Stimulated activated CD4-positive, alpha-beta T cell treated with anti-CD3 and anti-CD28 coated beads, Interleukin-4, amount 100 ng/mL, for 24 hours (primary cell): ENCODE results near the gene TFE3.

ENCODE experiments used
- DNase-seq: peaks from one replicate; pipeline ENCODE4 v3.0.0-alpha.2; 2020

The TFE3 gene, protein sequence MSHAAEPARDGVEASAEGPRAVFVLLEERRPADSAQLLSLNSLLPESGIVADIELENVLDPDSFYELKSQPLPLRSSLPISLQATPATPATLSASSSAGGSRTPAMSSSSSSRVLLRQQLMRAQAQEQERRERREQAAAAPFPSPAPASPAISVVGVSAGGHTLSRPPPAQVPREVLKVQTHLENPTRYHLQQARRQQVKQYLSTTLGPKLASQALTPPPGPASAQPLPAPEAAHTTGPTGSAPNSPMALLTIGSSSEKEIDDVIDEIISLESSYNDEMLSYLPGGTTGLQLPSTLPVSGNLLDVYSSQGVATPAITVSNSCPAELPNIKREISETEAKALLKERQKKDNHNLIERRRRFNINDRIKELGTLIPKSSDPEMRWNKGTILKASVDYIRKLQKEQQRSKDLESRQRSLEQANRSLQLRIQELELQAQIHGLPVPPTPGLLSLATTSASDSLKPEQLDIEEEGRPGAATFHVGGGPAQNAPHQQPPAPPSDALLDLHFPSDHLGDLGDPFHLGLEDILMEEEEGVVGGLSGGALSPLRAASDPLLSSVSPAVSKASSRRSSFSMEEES

DNA sequence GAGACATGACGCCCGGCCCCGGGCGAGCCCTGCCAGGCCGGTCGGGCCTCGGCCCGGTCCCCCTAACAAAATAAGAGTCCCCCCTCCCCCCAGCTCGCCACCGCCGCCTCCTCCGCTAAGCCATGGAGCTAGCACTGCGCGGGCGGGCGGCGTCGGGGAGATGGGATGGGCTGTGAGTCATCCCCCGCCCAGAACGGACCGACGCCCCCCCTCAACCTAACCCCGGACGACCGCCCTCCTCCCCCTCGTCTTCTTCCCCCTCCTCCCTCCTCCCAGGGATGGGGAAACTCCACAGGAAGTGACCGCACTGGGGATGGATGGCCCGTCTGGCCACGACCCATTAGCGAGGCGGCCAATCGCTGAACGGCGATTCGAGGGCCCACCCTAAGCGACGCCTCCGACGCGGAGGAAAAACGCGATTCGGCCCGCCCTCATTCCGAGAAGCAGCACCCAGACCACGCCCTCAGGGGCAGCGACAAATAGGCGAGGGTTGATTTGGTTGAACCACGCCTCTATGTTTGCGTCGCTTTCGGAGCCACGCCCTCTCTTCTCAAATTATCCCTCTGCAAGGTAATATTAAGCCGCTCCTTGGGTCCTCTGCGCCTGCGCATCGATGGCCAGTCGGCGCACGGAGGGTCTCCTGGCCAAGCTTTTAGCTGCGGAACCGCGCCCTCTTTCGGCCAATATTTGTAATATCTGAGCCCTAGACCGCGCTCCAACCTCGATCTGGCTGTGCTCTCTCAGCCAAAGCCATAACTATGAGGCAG is at the start of gene TFE3:
Gene TFE3, minus strand, starts transcription at position 138 of the 767 bp plus-strand sequence. Its CDS starts 131 bp downstream, at position 7.
- DNase-seq = peak; percentile 96

DNA sequence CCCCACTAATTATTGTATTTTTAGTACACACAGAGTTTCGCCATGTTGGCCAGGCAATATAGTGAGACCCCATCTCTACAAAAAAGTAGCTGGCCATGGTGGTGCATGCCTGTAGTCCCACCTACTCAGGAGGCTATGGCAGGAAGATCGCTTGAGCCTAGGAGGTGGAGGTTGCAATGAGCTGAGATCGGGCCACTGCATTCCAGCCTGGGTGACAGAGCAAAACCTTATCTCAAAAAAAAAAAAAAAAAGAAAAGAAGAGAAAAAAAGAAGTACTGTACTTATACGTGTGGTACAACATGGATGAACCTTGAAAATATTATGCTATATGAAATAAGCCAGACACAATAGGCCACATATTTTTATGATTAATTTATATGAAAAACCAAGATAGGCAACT is 46.4 kb upstream of the TFE3 start:
- DNase-seq = no peak

DNA sequence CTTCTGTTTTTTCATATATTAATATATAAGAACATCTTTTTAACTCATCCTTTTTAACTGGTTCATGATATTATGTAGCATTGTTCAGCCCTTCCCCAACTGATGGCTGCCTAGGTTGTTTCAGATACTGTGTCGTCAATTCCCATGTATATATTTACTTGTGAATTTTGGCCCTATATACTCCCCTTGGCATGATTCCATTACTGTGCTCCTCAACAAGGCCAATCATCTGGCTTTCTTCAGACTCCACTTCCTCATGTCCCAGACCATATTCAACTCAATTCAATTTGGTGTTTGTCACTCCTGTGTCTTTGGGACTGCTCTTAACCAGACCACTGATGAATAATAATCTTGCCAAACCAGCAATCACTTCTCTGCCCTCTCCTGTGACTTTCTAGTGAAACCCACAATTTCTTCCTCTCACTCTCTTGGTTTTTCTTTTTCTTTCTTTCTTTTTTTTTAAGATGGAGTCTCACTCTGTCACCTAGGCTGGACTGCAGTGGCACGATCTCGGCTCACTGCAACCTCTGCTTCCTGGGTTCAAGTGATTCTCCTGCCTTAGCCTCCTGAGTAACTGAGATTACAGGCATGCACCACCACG is 39.2 kb upstream of the TFE3 start:
- DNase-seq = no peak

DNA sequence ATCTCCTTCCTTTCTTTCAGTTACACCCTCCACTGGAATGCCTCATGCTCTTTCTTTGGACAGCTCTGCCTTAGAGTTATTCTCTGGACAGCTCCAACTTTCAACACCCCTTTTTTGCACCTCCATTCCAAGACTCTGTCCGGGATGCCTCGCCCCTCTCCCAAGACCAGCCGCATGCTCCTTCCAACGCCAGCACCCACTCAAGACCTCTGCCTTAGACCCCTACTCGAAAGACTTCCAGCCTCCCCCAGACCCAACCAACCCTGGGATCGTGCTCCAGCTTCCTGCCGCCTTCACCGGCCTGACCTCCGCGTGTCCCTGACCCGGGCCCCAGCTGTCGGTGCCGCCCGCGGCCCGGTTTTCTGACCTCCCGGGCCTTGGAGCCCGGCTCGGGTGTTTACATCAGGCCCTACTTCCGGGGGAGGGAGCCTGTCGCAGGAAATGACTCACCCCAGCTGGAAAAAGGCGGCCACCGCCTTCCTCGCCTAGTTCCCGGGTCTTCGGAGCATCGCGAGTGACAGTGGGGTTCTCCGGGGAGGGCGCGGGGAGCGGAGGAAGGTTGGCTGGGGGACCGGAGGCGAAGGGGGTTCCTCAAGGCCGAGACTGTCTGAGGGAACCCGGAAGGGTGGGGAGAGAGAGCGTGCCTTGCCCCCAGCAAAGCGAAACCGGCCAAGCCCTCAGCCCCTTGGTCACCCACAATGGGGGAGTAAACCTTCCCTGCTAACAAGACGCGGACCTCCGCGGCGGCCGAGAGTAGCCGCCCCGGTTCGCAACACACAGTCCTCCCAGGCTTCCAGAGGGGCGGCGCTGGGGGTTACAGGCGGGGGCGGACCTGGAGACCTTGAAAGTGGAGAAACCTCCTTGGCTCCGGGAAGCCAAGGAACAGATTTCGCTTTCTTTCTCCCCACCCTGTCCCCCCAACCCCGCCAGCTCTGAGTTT is 36.6 kb upstream of the TFE3 start, which contains the start of gene WDR45:
Gene WDR45, minus strand, starts transcription at position 399 of the 940 bp plus-strand sequence. CDS start 1,792 bp downstream, outside the sequence.
- peak; percentile 70 for DNase-seq

DNA sequence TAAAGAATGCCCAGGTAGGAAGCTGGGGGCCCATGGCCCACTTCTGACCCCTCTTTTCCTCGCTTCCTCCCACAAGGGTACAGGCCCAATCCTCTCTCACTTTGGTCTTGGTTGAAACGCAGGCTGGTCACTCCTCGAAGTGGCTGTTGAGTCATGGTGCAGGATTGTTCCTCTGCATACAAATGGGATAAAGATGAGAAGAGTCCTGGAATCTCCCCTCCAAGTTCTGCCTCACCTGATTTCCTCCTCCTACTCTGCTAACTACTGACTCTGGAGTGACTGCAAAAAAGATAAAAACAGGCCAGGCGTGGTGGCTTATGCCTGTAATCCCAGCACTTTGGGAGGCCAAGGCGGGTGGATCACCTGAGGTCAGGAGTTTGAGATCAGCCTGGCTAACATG is 34.8 kb upstream of the TFE3 start:
- no peak for DNase-seq

DNA sequence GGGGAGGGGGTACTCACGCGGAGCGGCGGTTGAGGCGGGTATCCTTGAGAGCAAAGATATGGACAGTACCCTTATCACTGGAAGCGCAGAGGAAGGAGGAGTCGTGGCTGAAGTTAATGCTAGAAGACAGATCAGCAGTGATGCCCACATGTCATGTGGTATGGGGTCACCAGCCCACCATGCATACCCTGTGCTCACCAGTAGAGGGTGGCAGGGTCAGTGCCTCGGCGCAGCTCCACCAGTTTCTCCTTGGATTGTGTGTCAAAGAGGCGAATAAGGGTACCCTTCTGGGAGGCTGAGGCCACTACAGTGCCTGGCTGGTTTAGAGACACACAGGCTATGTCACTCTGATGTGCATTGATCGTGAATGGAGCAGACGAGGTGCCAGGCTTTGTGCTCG is 32.2 kb upstream of the TFE3 start:
- DNase-seq = no peak

DNA sequence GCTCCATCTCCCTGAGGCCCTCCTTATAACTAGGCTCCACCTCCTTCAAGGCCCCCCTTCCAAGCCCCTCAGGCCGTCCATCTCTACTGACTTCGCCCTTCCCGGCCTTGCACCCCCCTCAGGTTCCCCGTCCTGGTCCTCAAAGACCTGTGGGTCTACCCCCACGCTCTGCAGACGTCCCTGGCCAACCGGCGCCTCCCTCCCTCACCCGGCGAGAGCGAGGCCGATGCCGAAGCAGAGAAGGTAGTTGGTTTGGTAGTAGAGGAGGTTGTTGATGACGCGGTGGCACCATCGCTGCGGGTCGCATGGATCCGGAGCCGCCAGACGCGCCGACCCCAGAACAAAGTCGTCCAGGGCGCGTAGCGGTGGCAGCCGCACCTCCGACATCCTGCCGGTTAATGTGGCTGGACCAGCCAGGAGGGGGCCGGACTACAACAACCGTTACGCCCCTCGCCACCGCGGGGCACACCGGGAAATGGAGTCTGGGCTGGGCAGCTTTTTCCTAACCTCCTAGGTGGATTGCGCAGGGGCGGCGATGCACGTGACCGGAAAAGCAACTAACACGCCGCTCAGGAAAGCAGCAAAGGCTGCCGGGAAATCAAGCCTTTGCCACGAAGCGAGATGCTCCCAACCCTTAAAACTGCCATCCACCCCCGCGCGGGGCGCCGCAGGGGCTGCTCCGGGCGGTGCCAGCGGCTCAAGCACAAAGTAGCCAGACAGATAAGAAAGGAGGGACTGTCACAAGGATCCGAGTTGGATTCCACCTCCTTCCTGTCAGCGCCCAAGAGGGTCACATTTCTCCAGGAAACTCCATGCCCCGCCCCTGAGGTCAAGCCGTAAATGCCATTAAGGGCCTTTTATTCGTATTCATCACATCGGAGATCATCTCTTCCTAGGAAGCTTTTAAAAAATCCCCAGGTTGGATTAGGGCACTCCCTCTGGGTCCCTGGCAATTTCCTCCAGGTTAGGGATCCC is 30.7 kb upstream of the TFE3 start, which contains the start of gene PRAF2:
Gene PRAF2, minus strand, starts transcription at position 402 of the 975 bp plus-strand sequence. Its CDS starts 15 bp downstream, at position 387.
- peak; percentile 91 for DNase-seq

DNA sequence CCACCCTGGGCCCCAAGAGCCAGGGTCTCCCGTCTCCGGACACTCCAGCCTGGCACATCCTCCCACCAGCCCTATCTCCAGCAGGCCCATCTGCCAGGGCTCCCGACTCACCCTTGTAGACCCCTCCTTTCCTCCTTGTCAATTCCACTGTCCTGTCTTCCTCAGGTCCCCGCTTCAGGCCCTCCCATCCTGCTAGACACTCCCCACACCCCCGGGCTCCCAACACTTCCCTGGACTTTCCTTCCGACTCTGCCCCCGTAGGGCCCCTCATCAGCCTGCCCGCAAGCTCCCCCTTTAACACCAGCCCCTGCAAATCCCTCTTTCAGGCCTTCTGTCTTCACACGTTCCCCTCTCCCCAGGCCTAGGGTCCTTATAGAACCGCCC is 29.5 kb upstream of the TFE3 start:
- DNase-seq = no peak

DNA sequence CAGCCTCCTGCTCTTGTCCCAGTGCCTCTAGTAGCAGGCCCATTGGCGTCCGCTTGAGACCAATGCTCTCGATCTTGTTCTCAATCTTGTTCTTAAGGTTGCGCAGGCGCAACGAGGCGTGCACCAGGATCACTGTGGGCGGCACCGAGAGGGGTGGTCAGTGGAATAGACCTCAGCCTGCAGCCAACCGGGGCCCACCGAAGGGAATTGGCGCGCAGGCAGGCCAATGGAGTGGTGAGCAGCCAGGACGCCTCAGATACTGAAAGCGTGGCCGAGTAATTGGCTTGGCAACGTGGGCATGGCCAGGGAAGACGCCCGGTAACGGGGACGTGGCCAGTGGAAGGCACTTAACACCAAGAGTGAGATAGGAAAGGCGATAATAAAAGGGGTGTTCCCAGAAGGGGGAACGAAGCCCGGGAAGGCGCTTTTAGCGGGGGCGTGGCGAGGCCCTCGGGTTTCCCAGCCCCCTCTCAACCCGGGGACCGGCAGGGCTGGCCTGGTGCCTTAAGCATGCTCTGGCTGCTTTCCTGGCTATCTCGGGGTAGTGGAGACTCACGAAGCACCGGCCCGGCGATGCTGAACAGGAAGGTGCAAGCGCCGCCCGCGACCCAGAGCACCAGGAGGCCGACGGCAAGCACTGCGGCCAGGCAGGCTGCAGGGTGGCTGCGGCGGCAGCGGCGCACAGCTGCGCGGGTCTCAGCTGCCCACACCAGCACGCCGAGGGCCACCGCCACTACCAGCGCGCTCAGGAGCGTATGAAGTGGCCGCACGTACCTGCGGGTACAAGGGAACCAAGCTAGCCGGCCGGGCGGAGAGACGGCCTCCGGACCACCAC is 28.9 kb upstream of the TFE3 start:
- no peak for DNase-seq

DNA sequence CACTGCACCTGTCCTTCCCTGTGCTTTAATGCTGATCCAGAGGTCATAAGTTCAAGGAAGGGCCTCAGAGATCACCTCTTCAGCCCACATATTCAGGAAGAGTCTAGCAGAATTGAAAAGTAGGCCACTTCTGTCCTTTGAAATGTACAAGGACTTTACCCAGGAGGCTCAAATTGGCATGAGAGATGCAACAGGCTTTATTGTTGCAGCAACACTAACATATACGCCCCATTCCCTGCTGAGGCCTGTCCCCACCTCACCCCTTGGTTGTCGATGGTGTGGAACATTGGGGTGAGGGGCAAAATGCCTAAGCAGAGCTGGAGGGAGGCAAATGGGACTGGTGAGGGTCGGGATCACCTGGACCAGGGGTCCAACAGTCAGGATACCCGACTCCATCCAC is 27.8 kb upstream of the TFE3 start:
- no peak for DNase-seq

DNA sequence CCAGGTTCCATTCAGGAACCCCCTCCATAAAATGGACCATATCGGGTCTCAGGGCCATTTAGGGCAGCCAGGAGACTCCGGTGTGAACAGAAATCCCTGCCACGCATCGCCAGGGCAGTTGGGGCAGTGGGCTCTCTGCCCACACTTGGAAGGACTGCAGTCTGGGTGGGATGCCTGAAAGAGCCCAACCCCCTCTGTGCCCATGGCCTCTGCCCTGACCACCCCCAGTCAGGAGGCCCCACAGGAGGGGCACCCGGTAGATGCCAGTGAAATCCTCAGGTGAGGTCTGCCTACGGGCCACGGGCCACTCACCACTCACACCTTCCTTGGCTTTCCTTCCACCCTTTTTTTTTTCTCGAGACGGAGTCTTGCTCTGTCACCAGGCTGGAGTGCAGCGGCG is 25.9 kb upstream of the TFE3 start:
- DNase-seq = no peak

DNA sequence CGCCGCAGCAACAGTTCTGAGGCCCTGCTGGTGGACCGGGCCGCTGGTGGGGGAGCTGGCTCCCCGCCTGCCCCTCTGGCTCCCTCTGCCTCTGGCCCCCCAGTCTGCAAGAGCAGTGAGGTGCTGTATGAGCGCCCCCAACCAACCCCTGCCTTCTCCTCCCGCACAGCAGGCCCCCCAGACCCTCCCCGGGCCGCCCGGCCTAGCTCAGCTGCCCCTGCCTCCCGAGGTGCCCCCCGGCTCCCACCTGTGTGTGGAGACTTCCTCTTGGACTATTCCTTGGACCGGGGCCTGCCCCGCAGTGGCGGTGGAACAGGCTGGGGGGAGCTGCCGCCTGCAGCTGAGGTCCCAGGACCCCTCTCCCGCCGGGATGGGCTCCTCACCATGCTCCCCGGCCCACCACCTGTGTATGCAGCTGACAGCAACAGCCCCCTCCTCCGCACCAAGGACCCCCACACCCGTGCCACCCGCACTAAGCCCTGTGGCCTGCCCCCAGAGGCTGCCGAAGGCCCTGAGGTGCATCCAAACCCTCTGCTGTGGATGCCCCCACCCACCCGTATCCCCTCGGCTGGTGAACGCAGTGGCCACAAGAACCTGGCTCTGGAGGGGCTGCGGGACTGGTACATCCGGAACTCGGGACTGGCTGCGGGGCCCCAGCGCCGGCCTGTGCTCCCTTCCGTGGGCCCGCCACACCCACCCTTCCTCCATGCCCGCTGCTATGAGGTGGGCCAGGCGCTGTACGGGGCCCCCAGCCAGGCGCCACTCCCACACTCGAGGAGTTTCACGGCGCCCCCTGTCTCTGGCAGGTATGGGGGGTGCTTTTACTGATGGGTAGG is 24.3 kb upstream of the TFE3 start:
- no peak for DNase-seq

DNA sequence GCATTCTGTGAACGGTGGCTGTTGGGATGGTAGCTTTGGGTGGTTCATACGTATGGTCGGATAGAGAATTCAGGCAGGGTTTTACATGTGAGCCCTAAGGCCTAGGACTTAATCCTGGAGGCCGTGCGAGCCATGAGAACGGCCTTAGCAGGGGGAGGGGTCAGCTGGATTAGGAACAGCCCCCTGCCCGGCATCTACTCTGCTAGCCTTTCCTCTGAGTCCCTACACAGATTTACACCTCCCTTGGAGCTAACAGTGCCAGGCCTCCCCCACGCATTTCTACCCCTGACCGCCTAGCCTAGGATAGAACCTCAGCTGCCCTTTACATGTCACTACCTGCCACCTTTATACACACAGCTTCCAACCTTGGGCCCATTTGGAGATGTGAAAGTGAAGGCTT is 23.5 kb upstream of the TFE3 start:
- DNase-seq = no peak

DNA sequence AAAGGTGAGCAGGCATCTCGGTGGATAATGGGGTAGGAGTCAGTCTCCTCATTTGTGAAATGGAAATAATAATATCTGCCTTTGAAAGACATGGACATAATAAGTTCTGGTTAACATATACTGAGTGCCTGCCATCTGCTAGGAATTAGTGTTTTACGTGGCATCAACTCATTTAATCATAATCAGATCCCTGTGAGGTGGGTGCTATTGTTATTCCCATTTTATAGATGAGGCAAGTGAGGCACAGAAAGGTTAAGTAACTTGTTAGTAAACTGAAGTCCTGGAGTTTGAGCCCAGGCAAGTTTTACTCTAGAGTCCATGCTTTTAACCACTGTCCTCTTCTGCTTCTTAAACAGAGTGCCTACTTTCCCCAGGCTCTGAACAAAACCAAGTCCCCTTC is 23.1 kb upstream of the TFE3 start:
- DNase-seq = no peak

DNA sequence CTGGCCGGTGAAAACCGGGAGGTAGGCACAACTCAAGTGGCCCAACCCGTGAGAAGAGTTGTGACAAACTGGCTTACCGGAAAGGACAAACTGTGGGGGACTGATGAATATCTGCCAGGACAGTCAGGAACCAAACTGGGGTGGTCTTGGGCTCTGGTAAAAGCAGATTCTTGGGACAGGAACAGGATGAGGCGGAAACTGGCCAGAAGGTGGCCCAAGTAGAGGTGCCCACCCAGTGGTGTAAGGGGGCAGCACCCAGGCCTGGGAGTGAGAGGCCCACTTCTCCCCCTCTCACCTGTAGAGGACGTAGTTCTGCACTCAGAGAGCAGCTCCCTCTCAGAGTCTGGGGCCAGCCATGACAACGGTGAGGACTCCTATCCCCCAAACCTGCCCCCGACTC is 21.6 kb upstream of the TFE3 start:
- DNase-seq = no peak

DNA sequence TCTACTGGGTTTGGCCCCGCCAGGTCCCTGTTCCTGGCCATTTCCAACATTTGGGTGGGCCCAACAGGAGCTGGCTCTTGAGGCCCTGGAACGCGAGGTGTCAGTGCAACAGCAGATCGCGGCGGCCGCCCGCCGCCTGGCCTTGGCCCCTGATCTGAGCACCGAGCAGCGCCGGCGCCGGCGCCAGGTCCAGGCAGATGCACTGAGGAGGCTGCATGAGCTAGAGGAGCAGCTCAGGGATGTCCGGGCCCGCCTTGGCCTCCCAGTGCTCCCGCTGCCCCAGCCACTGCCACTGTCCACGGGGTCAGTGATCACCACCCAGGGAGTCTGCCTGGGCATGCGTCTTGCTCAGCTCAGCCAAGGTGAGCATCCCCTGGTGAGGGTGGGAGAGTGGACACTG is 21.1 kb upstream of the TFE3 start:
- DNase-seq = no peak

DNA sequence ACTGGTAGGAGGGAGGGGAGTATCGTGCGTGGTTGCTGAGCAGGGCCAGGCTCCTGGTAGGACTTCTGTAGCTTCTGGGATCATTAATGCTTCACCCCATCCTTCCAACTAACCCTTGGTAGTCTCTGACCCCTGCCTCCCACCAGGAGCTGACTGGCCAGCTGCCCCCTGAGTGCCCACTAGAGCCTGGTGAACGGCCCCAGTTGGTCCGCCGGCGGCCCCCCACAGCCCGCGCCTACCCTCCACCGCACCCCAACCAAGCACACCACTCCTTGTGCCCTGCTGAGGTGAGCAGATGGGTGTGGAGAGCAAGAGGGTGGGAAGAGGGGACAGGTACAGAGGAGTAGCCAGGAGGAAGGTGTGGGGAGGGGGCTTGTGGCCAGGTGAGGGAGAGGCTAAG is 20.6 kb upstream of the TFE3 start:
- DNase-seq = no peak

DNA sequence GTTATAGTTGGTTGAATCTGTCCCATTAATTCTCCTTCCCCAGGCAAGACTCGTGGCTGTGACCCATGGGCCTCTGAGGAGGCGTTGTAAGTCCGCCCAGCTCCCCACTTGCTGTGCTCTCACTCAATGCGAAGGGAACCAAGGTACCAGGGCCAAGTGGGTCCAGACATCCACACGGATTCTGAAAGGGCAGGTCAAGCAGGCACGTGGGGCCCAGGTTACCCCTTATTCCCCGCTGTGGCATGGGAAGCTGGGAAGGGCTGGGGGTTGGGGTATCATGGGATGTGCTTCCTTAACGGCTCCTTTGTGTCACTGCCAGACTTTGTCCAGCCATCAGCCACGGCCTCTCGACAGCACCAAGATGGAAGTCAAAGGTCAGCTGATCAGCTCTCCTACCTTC is 18.8 kb upstream of the TFE3 start:
- no peak for DNase-seq

DNA sequence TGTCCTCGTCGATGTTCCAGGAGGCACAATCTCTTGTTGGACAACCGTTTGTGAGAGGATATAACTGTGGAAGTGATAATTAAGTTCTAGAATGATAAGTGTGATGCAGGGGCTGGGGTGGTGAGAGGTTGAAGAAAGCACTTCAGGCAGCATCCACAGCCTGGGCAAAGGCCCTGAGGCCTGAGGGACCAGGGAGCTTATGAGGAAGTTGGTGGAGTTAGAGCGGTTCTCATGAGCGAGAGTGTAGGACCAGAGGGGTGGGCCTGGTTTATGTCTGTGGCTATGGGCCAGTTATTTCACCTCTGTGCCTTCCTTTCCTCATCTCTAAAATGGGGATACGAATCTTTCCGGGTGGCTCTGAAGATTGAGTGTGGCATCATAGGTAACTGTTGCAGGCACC is 18.3 kb upstream of the TFE3 start:
- DNase-seq = no peak
